Articular chondrocyte of knee joint (primary cell): ENCODE results near the gene TLX3. TPM values are rescaled to one million over a fixed set of nuclear protein-coding genes. Genes with fewer than 3 reads are reported as not detected.

Experiments
- small RNA-seq: library from RNA; depleted of rRNA; stranded (forward); fragments of <200 nt; gene quantifications from one replicate; pipeline ENCODE3, GENCODE V24; 2012
- total RNA-seq: library from RNA; depleted of rRNA; stranded (reverse); fragments of >200 nt; gene quantifications from 2 replicates; pipeline ENCODE4 v1.2.3, GENCODE V29; 2012

The TLX3 gene
- total RNA-seq, result not detected in 2 replicates

GRCh38 chr5:171308453-171309275, at the start of gene TLX3:
Gene TLX3 (plus strand): TSS chr5:171309248. CDS start chr5:171309366, 118 bp downstream.

Small RNA genes lying within 50 kb of the gene (small RNA-seq; reads per million reads assigned to genes)
- gene AC091980.1 (not detected), gene RN7SL339P (not detected)

Other genes starting within 250 kb of the TLX3 start
- gene NPM1, start 78.6 kb downstream of the TLX3 start, total RNA-seq, result 1,457 and 2,260 TPM in 2 replicates
- 0.97 and 2.7 TPM in 2 replicates for gene FGF18, start 110.4 kb downstream of the TLX3 start, total RNA-seq